HK-2 (cell line): Measurements from ENCODE around the gene GNG7.
"Not testable (repeated sequence)": the region's sequence is repeated elsewhere in the genome, so short reads cannot be mapped to it uniquely, and the experiment has no call there.

Source experiments
- DNase-seq: peaks from one replicate; pipeline ENCODE4 v3.0.0-alpha.2; 2018; ENCODE audit not compliant: unreplicated experiment

Gene GNG7

GRCh38 chr19:2602391-2603181 lies 99.9 kb downstream of the GNG7 start:
- DNase-seq, result no peak

GRCh38 chr19:2600914-2601870 lies 101.3 kb downstream of the GNG7 start:
- no peak for DNase-seq

- no peak for DNase-seq
Measured at GRCh38 chr19:2594319-2594718, 108.2 kb downstream of the GNG7 start.

GRCh38 chr19:2592824-2593223 lies 109.7 kb downstream of the GNG7 start:
- no peak for DNase-seq

- no peak for DNase-seq
Measured at GRCh38 chr19:2591537-2592291, 110.8 kb downstream of the GNG7 start.

GRCh38 chr19:2590630-2591399 lies 111.7 kb downstream of the GNG7 start:
- no peak for DNase-seq

- DNase-seq, result no peak
Measured at GRCh38 chr19:2589441-2589840, 113.1 kb downstream of the GNG7 start.

GRCh38 chr19:2588081-2588777 lies 114.3 kb downstream of the GNG7 start:
- no peak for DNase-seq

- no peak for DNase-seq
Measured at GRCh38 chr19:2587001-2587719, 115.3 kb downstream of the GNG7 start.

GRCh38 chr19:2586196-2586595 lies 116.3 kb downstream of the GNG7 start:
- no peak for DNase-seq

GRCh38 chr19:2584002-2584401 lies 118.5 kb downstream of the GNG7 start:
- no peak for DNase-seq

- DNase-seq, result no peak
Measured at GRCh38 chr19:2582984-2583956, 119.2 kb downstream of the GNG7 start.

- not testable (repeated sequence) for DNase-seq
Measured at GRCh38 chr19:2580396-2580795, 122.1 kb downstream of the GNG7 start.

- no peak for DNase-seq
Measured at GRCh38 chr19:2579678-2580280, 122.7 kb downstream of the GNG7 start.

GRCh38 chr19:2578901-2579677 lies 123.4 kb downstream of the GNG7 start:
- DNase-seq, result peak; percentile 86

- DNase-seq, result peak; percentile 69
Measured at GRCh38 chr19:2578391-2578890, 124.1 kb downstream of the GNG7 start.

- no peak for DNase-seq
Measured at GRCh38 chr19:2577722-2578335, 124.7 kb downstream of the GNG7 start.
